ENCODE measurements around the gene ADCY4. TPM values are rescaled to one million over a fixed set of nuclear protein-coding genes. Genes with fewer than 3 reads are reported as not detected.

Gene ADCY4
- total and polyA plus RNA-seq, 2 of the 13 experiments (the other 11 are each of a cell fraction or from before 2014, with no cell fraction given), result 0.03 TPM; not detected in 1

DNA sequence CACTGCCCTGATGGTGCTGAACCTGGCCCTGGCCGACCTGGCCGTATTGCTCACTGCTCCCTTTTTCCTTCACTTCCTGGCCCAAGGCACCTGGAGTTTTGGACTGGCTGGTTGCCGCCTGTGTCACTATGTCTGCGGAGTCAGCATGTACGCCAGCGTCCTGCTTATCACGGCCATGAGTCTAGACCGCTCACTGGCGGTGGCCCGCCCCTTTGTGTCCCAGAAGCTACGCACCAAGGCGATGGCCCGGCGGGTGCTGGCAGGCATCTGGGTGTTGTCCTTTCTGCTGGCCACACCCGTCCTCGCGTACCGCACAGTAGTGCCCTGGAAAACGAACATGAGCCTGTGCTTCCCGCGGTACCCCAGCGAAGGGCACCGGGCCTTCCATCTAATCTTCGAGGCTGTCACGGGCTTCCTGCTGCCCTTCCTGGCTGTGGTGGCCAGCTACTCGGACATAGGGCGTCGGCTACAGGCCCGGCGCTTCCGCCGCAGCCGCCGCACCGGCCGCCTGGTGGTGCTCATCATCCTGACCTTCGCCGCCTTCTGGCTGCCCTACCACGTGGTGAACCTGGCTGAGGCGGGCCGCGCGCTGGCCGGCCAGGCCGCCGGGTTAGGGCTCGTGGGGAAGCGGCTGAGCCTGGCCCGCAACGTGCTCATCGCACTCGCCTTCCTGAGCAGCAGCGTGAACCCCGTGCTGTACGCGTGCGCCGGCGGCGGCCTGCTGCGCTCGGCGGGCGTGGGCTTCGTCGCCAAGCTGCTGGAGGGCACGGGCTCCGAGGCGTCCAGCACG lies 18.9 kb downstream of the ADCY4 start (continued):
- TF ChIP-seq ZNF710 (CRISPR knock-in tag; IDR thresholded peaks at IDR 0.05; ENCODE audit: borderline replicate concordance) (peak; percentile 90), TRIM22 (IDR thresholded peaks at IDR 0.05) (no peak), REL (CRISPR knock-in tag; conservative IDR thresholded peaks at IDR 0.05) (no peak), KDM5B (CRISPR knock-in tag; IDR thresholded peaks at IDR 0.05; ENCODE audit: borderline replicate concordance) (peak; percentile 100), MXD1 (CRISPR knock-in tag; IDR thresholded peaks at IDR 0.05) (peak; percentile 100), PHF8 (CRISPR knock-in tag; IDR thresholded peaks at IDR 0.05) (peak; percentile 77), ZNF333 (CRISPR knock-in tag; IDR thresholded peaks at IDR 0.05; ENCODE audit: borderline replicate concordance) (peak; percentile 99), ZNF724P (CRISPR knock-in tag; IDR thresholded peaks at IDR 0.05; ENCODE audit: borderline replicate concordance) (peak; percentile 97; the same call in 1 of the 2 replicates), ZNF746 (CRISPR knock-in tag; IDR thresholded peaks at IDR 0.05) (peak; percentile 90; the same call in 1 of the 2 replicates), ZNF33B (CRISPR knock-in tag; IDR thresholded peaks at IDR 0.05) (peak; percentile 99), ZNF224 (CRISPR knock-in tag; IDR thresholded peaks at IDR 0.05) (peak; percentile 98), SSRP1 (CRISPR knock-in tag; IDR thresholded peaks at IDR 0.05) (peak; percentile 77), ZNF337 (CRISPR knock-in tag; IDR thresholded peaks at IDR 0.05; ENCODE audit: borderline replicate concordance, low read depth) (no peak; the same call in 1 of the 2 replicates)
- TF ChIP-seq, protein P1, sequence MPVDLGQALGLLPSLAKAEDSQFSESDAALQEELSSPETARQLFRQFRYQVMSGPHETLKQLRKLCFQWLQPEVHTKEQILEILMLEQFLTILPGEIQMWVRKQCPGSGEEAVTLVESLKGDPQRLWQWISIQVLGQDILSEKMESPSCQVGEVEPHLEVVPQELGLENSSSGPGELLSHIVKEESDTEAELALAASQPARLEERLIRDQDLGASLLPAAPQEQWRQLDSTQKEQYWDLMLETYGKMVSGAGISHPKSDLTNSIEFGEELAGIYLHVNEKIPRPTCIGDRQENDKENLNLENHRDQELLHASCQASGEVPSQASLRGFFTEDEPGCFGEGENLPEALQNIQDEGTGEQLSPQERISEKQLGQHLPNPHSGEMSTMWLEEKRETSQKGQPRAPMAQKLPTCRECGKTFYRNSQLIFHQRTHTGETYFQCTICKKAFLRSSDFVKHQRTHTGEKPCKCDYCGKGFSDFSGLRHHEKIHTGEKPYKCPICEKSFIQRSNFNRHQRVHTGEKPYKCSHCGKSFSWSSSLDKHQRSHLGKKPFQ (CRISPR knock-in tag; IDR thresholded peaks at IDR 0.05; ENCODE audit: insufficient replicate concordance), result peak; percentile 78
- TF ChIP-seq, protein P2, sequence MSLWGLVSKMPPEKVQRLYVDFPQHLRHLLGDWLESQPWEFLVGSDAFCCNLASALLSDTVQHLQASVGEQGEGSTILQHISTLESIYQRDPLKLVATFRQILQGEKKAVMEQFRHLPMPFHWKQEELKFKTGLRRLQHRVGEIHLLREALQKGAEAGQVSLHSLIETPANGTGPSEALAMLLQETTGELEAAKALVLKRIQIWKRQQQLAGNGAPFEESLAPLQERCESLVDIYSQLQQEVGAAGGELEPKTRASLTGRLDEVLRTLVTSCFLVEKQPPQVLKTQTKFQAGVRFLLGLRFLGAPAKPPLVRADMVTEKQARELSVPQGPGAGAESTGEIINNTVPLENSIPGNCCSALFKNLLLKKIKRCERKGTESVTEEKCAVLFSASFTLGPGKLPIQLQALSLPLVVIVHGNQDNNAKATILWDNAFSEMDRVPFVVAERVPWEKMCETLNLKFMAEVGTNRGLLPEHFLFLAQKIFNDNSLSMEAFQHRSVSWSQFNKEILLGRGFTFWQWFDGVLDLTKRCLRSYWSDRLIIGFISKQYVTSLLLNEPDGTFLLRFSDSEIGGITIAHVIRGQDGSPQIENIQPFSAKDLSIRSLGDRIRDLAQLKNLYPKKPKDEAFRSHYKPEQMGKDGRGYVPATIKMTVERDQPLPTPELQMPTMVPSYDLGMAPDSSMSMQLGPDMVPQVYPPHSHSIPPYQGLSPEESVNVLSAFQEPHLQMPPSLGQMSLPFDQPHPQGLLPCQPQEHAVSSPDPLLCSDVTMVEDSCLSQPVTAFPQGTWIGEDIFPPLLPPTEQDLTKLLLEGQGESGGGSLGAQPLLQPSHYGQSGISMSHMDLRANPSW (CRISPR knock-in tag; IDR thresholded peaks at IDR 0.05; ENCODE audit: borderline replicate concordance), result peak; percentile 87
- TF ChIP-seq, protein P3, sequence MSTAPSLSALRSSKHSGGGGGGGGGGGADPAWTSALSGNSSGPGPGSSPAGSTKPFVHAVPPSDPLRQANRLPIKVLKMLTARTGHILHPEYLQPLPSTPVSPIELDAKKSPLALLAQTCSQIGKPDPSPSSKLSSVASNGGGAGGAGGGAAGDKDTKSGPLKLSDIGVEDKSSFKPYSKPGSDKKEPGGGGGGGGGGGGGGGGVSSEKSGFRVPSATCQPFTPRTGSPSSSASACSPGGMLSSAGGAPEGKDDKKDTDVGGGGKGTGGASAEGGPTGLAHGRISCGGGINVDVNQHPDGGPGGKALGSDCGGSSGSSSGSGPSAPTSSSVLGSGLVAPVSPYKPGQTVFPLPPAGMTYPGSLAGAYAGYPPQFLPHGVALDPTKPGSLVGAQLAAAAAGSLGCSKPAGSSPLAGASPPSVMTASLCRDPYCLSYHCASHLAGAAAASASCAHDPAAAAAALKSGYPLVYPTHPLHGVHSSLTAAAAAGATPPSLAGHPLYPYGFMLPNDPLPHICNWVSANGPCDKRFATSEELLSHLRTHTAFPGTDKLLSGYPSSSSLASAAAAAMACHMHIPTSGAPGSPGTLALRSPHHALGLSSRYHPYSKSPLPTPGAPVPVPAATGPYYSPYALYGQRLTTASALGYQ (CRISPR knock-in tag; IDR thresholded peaks at IDR 0.05), result peak; percentile 93
- TF ChIP-seq, protein P4, sequence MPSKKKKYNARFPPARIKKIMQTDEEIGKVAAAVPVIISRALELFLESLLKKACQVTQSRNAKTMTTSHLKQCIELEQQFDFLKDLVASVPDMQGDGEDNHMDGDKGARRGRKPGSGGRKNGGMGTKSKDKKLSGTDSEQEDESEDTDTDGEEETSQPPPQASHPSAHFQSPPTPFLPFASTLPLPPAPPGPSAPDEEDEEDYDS (CRISPR knock-in tag; IDR thresholded peaks at IDR 0.05), result 0 out of 2 replicates have a peak, but pooled peaks have one; percentile 36

Data from HepG2 (cell line).